RWPE2 (cell line): ENCODE data around the gene OR51B2.
"Not testable (repeated sequence)": the region's sequence is repeated elsewhere in the genome, so short reads cannot be mapped to it uniquely, and the experiment has no call there.

Experiments
- ATAC-seq: fragments of 200-7000 bp; cut with Tn5 transposase; 3 replicates; pipeline ENCODE4 v1.9.1; 2021; ENCODE audit warnings: low read depth
- DNase-seq: peaks from one replicate; pipeline ENCODE4 v3.0.0-alpha.2; 2020; ENCODE audit warnings: low spot score
- H3K27ac ChIP-seq: fragments of 450-650 bp; 2 replicates; pipeline ENCODE4 v1.5.1; 2017; ENCODE audit warnings: mild to moderate bottlenecking; ENCODE audit not compliant: poor library complexity, severe bottlenecking
- H3K27me3 ChIP-seq: fragments of 250-450 bp; sonication (Bioruptor Pico); 2 replicates; pipeline ENCODE4 v1.5.1; 2021; ENCODE audit warnings: mild to moderate bottlenecking, moderate library complexity; ENCODE audit not compliant: insufficient read depth, poor library complexity, severe bottlenecking
- H3K36me3 ChIP-seq: fragments of 250-450 bp; sonication (Bioruptor Pico); 2 replicates; pipeline ENCODE4 v1.5.1; 2020; ENCODE audit warnings: low read depth, mild to moderate bottlenecking, moderate library complexity
- H3K4me1 ChIP-seq: fragments of 250-450 bp; sonication (Bioruptor Pico); 2 replicates; pipeline ENCODE4 v1.5.1; 2021; ENCODE audit warnings: mild to moderate bottlenecking, moderate library complexity; ENCODE audit not compliant: insufficient read depth, poor library complexity, severe bottlenecking
- H3K4me3 ChIP-seq: fragments of 250-450 bp; sonication (Bioruptor Pico); 2 replicates; pipeline ENCODE4 v1.5.1; 2021; ENCODE audit warnings: mild to moderate bottlenecking, moderate library complexity; ENCODE audit not compliant: severe bottlenecking
- H3K9me3 ChIP-seq: fragments of 250-450 bp; sonication (Bioruptor Pico); 2 replicates; pipeline ENCODE4 v1.5.1; 2021; ENCODE audit warnings: mild to moderate bottlenecking, moderate library complexity; ENCODE audit not compliant: severe bottlenecking
- CTCF ChIP-seq: fragments of 450-650 bp; IDR thresholded peaks from one replicate; pipeline ENCODE4 v1.5.1; 2017; ENCODE audit warnings: mild to moderate bottlenecking, moderate library complexity; ENCODE audit not compliant: poor library complexity, severe bottlenecking

Gene OR51B2

DNA sequence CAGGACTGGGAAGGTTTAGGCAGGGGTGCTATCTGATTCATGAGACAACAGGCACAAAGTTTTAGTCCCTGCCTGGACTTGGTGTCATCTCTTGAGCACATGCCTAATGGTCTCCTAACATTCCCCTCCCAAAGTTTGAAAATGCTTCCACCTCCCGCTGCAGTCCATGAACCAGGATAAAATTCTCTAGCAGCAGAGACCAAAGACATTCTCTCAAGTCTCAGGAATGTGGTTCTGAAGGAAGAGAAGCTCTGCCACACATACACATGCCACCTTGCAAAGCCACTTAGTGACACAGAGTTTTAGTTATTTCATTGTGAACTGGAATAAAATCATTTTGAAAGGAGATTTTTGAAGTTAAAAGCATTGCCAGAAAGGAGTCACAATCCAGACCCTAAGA is 42.8 kb upstream of the OR51B2 start:
- no peaks in the 10 kb centered on the region for H3K36me3 ChIP-seq

GRCh38 chr11:5366365-5366764 is 42.3 kb upstream of the OR51B2 start:
- not testable (repeated sequence) for H3K4me1 ChIP-seq, DNase-seq

More for the DNA sequence above, 42.8 kb upstream of the OR51B2 start:
- TF ChIP-seq CTCF, result no peak
- H3K4me1 ChIP-seq, result no peaks in the 10 kb centered on the region
- peaks cover 6% of the 10 kb centered on the region for H3K27me3 ChIP-seq
- H3K4me3 ChIP-seq, result no peak overlapping the region
- no peak for ATAC-seq
- no peak overlapping the region for H3K27ac ChIP-seq
- no peaks in the 10 kb centered on the region for H3K9me3 ChIP-seq
- no peak for DNase-seq

GRCh38 chr11:5364214-5364613 is 40.1 kb upstream of the OR51B2 start:
- no peak for ATAC-seq

More at GRCh38 chr11:5366365-5366764, 42.3 kb upstream of the OR51B2 start:
- H3K36me3 ChIP-seq, ATAC-seq, H3K4me3 ChIP-seq, H3K9me3 ChIP-seq, H3K27ac ChIP-seq, H3K27me3 ChIP-seq: not testable (repeated sequence)

DNA sequence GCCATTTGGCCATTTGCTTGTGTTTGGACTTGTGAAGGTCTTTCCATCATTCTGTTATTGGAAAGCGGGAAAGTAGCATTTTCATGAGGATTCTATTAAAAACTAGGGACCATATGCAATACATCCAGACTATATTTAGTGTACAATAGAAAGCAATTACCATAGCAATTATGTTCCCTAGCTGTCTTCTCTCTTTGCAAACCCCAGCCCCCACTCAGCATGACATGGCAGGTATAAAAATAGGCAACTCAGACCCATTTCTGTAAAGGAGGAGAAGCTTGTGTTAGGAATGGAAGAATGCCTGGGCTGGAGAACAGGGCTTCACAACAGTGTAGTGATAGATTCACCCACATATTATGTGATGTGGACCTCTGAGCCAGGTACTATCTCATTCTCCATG is 39.6 kb upstream of the OR51B2 start:
- no peak overlapping the region for H3K27ac ChIP-seq
- TF ChIP-seq CTCF, result no peak
- H3K36me3 ChIP-seq, result no peaks in the 10 kb centered on the region
- H3K9me3 ChIP-seq, result no peaks in the 10 kb centered on the region
- no peaks in the 10 kb centered on the region for H3K4me1 ChIP-seq
- ATAC-seq, result no peak
- H3K27me3 ChIP-seq, result no peaks in the 10 kb centered on the region
- H3K4me3 ChIP-seq, result no peak overlapping the region
- no peak for DNase-seq

More at GRCh38 chr11:5364214-5364613, 40.1 kb upstream of the OR51B2 start:
- H3K36me3 ChIP-seq, result no peaks in the 10 kb centered on the region
- no peaks in the 10 kb centered on the region for H3K9me3 ChIP-seq
- H3K27me3 ChIP-seq, result no peaks in the 10 kb centered on the region
- no peak overlapping the region for H3K4me3 ChIP-seq
- H3K4me1 ChIP-seq, result no peaks in the 10 kb centered on the region
- no peak for TF ChIP-seq CTCF
- no peak for DNase-seq
- H3K27ac ChIP-seq, result no peak overlapping the region

- no peak overlapping the region for H3K4me3 ChIP-seq
- H3K4me1 ChIP-seq, result no peaks in the 10 kb centered on the region
- TF ChIP-seq CTCF, result no peak
- no peaks in the 10 kb centered on the region for H3K36me3 ChIP-seq
- no peaks in the 10 kb centered on the region for H3K9me3 ChIP-seq
- no peak for ATAC-seq
- no peak overlapping the region for H3K27ac ChIP-seq
- H3K27me3 ChIP-seq, result no peaks in the 10 kb centered on the region
- no peak for DNase-seq
Measured at GRCh38 chr11:5362017-5362625, 38.0 kb upstream of the OR51B2 start.

GRCh38 chr11:5356031-5356430 is 31.9 kb upstream of the OR51B2 start:
- not testable (repeated sequence) for H3K27me3 ChIP-seq, H3K27ac ChIP-seq, ATAC-seq, DNase-seq, H3K4me3 ChIP-seq, H3K4me1 ChIP-seq, H3K36me3 ChIP-seq, H3K9me3 ChIP-seq
